HEK293T (cell line): ENCODE data around the gene PLXNA2.

Source experiments
- ARNT ChIP-seq: fragments of 450-650 bp; IDR thresholded peaks from 2 replicates; pipeline ENCODE4 v1.6.1; 2017; ENCODE audit warnings: mild to moderate bottlenecking
- BHLHE40 ChIP-seq: fragments of 450-650 bp; IDR thresholded peaks from 2 replicates; pipeline ENCODE4 v1.6.1; 2016; ENCODE audit warnings: mild to moderate bottlenecking, moderate library complexity, borderline replicate concordance
- FOXM1 ChIP-seq: fragments of 450-650 bp; IDR thresholded peaks from 2 replicates; pipeline ENCODE4 v1.6.1; 2017; ENCODE audit warnings: mild to moderate bottlenecking, borderline replicate concordance
- HDGF ChIP-seq: fragments of 450-650 bp; IDR thresholded peaks from 2 replicates; pipeline ENCODE4 v1.6.1; 2017; ENCODE audit warnings: antibody characterized with exemption, borderline replicate concordance
- LEF1 ChIP-seq: fragments of 450-650 bp; IDR thresholded peaks from 2 replicates; pipeline ENCODE4 v1.6.1; 2017; ENCODE audit warnings: mild to moderate bottlenecking, borderline replicate concordance
- NFRKB ChIP-seq: fragments of 450-650 bp; IDR thresholded peaks from 2 replicates; pipeline ENCODE4 v1.6.1; 2016; ENCODE audit warnings: mild to moderate bottlenecking, moderate library complexity
- SP1 ChIP-seq: fragments of 450-650 bp; IDR thresholded peaks from 2 replicates; pipeline ENCODE4 v1.6.1; 2017
- ZNF384 ChIP-seq: fragments of 450-650 bp; IDR thresholded peaks from 2 replicates; pipeline ENCODE4 v1.6.1; 2016

DNA sequence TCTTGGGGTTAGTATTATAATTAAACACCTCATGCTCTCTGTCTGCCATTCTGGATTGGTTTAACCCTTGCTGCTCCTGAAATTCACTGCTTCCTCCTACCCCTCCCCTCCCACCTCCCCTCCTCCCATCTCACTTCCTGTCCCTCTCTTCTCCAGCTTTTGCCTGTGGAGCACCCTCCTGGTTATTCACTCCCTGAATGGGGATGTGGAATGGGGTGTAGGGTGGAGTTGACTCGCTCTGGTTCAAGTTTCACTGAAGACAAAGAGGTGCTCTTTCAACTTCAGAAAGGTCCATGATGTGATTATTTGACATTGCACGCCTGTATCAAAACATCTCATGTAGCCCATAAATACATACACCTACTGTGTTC is 160.5 kb downstream of the PLXNA2 start:
- TF ChIP-seq NFRKB (no peak), LEF1 (no peak), BHLHE40 (no peak), SP1 (no peak), FOXM1 (no peak), ARNT (no peak), HDGF (no peak), ZNF384 (no peak)
